Esophagus squamous epithelium (tissue), 4 donors: ENCODE measurements around the gene SHMT1.
"Not testable (repeated sequence)": the region's sequence is repeated elsewhere in the genome, so short reads cannot be mapped to it uniquely, and the experiment has no call there.

ENCODE experiments used
- POLR2A ChIP-seq, 4 donors: fragments of 450-650 bp; IDR thresholded peaks; one replicate each; pipeline ENCODE4 v1.6.1; 2017; ENCODE audit warnings: antibody characterized with exemption in 4 of 4, mild to moderate bottlenecking in 4 of 4, moderate library complexity in 3 of 4
- TF ChIP-seq, protein P1 (sequence below), 6 experiments: fragments of 450-650 bp in 4 of 6; fragments of 200-600 bp in 2 of 6; sonication (generic) in 2 of 6; IDR thresholded peaks; one replicate each; pipeline ENCODE4 v1.5.1; 2016 to 2019; ENCODE audit warnings: antibody characterized with exemption in 6 of 6, mild to moderate bottlenecking in 4 of 6, moderate library complexity in 4 of 6

DNA sequence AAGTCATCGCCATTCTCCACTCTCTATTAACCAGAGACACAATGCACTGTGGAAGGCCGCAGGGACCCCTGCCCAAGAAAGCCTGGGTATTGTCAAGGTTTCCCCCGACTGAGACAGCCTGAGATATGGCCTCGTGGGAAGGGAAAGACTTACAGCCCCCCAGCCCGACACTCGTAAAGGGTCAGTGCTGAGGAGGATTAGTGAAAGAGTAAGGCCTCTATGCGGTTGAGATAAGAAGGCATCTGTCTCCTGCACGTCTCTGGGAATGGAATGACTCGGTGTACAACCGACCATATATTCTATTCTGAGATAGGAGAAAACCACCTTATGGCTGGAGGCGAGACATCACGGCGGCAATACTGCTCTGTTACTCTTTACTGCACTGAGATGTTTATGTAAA is 60.1 kb downstream of the SHMT1 start:
- not testable (repeated sequence) for TF ChIP-seq POLR2A (IDR thresholded peaks at IDR 0.05)
- TF ChIP-seq, protein P1, sequence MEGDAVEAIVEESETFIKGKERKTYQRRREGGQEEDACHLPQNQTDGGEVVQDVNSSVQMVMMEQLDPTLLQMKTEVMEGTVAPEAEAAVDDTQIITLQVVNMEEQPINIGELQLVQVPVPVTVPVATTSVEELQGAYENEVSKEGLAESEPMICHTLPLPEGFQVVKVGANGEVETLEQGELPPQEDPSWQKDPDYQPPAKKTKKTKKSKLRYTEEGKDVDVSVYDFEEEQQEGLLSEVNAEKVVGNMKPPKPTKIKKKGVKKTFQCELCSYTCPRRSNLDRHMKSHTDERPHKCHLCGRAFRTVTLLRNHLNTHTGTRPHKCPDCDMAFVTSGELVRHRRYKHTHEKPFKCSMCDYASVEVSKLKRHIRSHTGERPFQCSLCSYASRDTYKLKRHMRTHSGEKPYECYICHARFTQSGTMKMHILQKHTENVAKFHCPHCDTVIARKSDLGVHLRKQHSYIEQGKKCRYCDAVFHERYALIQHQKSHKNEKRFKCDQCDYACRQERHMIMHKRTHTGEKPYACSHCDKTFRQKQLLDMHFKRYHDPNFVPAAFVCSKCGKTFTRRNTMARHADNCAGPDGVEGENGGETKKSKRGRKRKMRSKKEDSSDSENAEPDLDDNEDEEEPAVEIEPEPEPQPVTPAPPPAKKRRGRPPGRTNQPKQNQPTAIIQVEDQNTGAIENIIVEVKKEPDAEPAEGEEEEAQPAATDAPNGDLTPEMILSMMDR (IDR thresholded peaks at IDR 0.05): not testable (repeated sequence)
